Fibroblast of villous mesenchyme (primary cell): ENCODE data around the gene SLC7A14. TPM values are rescaled to one million over a fixed set of nuclear protein-coding genes. Genes with fewer than 3 reads are reported as not detected.

Source experiments
- DNase-seq: peaks from one replicate; pipeline ENCODE4 v3.0.0-alpha.2; 2010; ENCODE audit warnings: low read depth
- H3K4me3 ChIP-seq: 2 replicates; pipeline ENCODE4 v1.5.1; 2011; ENCODE audit warnings: low read depth, mild to moderate bottlenecking, low read length
- total RNA-seq: library from RNA; depleted of rRNA; stranded (reverse); fragments of >200 nt; gene quantifications from 2 replicates; pipeline ENCODE4 v1.2.3, GENCODE V29; 2012
- TF ChIP-seq, protein P1 (sequence below): IDR thresholded peaks from 2 replicates; pipeline ENCODE4 v1.5.1; 2012; ENCODE audit warnings: low read depth, mild to moderate bottlenecking, low read length; ENCODE audit not compliant: insufficient read depth

Gene SLC7A14
- total RNA-seq, 1 donor, result 2.2 TPM

DNA sequence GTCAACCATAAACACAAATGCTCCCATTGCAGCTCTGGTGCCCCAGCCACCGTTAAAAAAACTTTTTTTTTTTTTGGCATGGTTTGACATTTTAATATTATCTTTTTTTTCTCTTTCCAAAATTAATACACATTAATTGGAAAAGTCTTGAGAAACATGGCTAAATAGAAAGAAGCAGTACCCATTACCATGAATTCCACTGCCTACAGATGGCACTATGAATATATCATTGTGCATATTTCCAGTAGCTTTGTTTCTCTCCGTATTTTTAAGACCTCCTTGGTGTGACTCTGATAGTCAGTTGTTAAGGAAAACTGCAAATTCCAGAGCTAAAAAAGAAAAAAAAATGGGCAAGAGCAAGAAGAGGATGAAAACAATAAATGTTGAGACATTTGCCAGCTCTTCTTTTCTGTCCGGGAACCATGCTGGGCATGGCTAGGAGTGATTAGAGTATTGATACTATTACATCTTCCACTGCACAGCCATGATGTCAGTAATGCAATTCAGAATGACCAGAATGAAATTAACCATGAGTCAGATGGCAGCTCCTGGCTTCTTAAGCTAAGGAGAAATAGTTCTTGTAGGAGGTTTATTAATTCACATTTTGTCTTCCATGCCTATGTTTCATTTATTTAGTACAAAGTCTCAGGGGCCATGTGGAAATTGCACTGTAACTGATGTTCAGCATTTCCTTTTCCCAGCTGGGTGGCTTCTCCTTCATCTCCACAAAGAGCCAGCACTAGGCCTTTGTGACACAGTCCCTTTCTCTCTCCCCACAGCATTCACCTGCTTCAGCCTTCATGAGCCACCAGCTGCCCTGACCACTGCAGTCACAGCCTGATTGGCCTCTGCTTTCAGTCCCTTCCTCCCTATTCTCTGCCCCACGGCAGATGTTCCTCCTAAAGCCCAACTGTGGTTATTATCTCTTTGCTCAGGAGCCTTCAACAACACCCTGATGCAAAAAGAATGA, 31.8 kb downstream of the SLC7A14 start:
- TF ChIP-seq, protein P1, sequence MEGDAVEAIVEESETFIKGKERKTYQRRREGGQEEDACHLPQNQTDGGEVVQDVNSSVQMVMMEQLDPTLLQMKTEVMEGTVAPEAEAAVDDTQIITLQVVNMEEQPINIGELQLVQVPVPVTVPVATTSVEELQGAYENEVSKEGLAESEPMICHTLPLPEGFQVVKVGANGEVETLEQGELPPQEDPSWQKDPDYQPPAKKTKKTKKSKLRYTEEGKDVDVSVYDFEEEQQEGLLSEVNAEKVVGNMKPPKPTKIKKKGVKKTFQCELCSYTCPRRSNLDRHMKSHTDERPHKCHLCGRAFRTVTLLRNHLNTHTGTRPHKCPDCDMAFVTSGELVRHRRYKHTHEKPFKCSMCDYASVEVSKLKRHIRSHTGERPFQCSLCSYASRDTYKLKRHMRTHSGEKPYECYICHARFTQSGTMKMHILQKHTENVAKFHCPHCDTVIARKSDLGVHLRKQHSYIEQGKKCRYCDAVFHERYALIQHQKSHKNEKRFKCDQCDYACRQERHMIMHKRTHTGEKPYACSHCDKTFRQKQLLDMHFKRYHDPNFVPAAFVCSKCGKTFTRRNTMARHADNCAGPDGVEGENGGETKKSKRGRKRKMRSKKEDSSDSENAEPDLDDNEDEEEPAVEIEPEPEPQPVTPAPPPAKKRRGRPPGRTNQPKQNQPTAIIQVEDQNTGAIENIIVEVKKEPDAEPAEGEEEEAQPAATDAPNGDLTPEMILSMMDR, result no peak
- no peak overlapping the region for H3K4me3 ChIP-seq
- no peak for DNase-seq

- TF ChIP-seq, protein P1, result no peak
- no peak for DNase-seq
- H3K4me3 ChIP-seq, result no peak overlapping the region
These were observed 34.6 kb downstream of the SLC7A14 start for GRCh38 chr3:170551252-170551651.

DNA sequence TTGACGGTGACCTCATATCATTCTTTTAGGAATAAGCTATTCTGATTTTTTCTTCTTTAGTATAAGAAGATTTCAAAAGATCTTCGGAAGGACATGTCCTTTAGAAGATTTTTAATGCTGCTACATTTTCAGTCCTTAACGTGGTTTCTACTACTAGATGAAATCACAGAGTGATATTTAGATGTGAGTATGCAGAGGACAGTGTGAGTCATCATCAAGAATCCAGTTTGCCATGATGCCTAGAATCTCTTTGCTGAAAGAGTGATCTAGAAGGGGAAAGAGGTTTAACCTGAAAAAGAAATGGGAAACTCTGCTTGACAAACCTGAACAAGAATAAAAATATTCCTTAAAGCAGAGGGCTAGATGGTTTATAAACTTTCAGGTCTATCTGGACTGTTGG, 43.2 kb downstream of the SLC7A14 start:
- TF ChIP-seq, protein P1, result no peak
- no peak overlapping the region for H3K4me3 ChIP-seq
- no peak for DNase-seq

DNA sequence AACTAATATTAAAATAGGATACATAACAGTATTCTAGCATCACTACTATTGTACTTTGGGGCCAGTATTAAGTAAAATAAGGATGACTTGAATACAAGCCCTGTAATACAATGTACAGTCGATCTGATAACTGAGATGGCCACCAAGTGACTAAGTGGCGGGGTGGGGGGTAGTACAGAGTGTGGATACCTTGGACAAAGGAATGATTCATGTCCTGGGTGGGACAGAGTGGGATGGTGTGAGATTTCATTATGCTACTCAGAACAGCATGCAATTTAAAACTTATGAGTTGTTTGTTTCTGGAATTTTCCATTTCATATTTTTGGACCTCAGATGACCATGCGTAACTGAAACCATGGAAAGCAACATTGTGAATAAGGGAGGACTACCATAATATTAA, 46.0 kb downstream of the SLC7A14 start:
- DNase-seq, result no peak
- TF ChIP-seq, protein P1, result no peak
- H3K4me3 ChIP-seq, result no peak overlapping the region

DNA sequence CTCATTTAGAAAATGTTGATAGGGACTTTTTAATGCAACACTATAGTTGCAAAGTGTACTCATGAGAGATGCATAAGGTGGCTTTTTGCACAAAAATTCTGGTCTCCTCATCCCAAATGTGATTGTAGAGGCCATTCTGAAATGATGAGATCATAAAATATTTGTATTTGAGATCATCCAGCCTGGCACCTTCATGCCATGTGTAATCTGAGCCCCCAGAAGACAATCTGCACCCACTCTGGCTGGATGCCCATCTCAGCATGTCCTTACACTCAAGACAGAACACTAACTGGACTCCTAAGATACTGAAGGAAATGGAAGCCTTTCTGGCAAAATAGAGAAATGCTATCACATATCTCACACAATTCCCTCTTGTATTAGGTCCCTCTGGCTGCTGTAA, 49.2 kb downstream of the SLC7A14 start:
- H3K4me3 ChIP-seq, result no peak overlapping the region
- no peak for DNase-seq
- TF ChIP-seq, protein P1, result no peak

- H3K4me3 ChIP-seq, result no peak overlapping the region
- TF ChIP-seq, protein P1, result no peak
- DNase-seq, result no peak
These were observed 51.6 kb downstream of the SLC7A14 start for GRCh38 chr3:170534227-170534626.
